IPS-15b (cell line): Measurements from ENCODE around the gene RABGAP1L.

Source experiments
- H3K27me3 ChIP-seq: one replicate; pipeline ENCODE4 v1.6.1; 2013; ENCODE audit warnings: low read length; ENCODE audit not compliant: control insufficient read depth, insufficient read depth
- H3K36me3 ChIP-seq: one replicate; pipeline ENCODE4 v1.6.1; 2013; ENCODE audit warnings: low read length; ENCODE audit not compliant: control insufficient read depth, insufficient read depth
- H3K4me1 ChIP-seq: one replicate; pipeline ENCODE4 v1.6.1; 2013; ENCODE audit warnings: mild to moderate bottlenecking, low read length; ENCODE audit not compliant: control insufficient read depth, insufficient read depth
- H3K4me3 ChIP-seq: one replicate; pipeline ENCODE4 v1.5.1; 2013; ENCODE audit warnings: low read depth, low read length
- H3K9ac ChIP-seq: one replicate; pipeline ENCODE4 v1.6.1; 2013; ENCODE audit warnings: low read depth, mild to moderate bottlenecking, low read length
- H3K9me3 ChIP-seq: one replicate; pipeline ENCODE4 v1.6.1; 2013; ENCODE audit warnings: mild to moderate bottlenecking, low read length; ENCODE audit not compliant: control insufficient read depth, insufficient read depth

Gene RABGAP1L

GRCh38 chr1:174982971-174983689 lies 823.8 kb downstream of the RABGAP1L start:
- Histone ChIP-seq H3K27me3 (no peaks in the 10 kb centered on the region), H3K4me3 (no peak overlapping the region), H3K9me3 (no peaks in the 10 kb centered on the region), H3K4me1 (no peaks in the 10 kb centered on the region), H3K9ac (no peak overlapping the region), H3K36me3 (peaks cover 33% of the 10 kb centered on the region)

- Histone ChIP-seq H3K4me3 (no peak overlapping the region), H3K9me3 (no peaks in the 10 kb centered on the region), H3K36me3 (peaks cover 29% of the 10 kb centered on the region)
These were observed 825.6 kb downstream of the RABGAP1L start for GRCh38 chr1:174984952-174985351.

GRCh38 chr1:174988539-174988938 lies 829.2 kb downstream of the RABGAP1L start:
- Histone ChIP-seq H3K9me3 (no peaks in the 10 kb centered on the region), H3K4me3 (no peak overlapping the region), H3K9ac (no peak overlapping the region), H3K27me3 (no peaks in the 10 kb centered on the region), H3K36me3 (peaks cover 21% of the 10 kb centered on the region), H3K4me1 (no peaks in the 10 kb centered on the region)

More at GRCh38 chr1:174984952-174985351, 825.6 kb downstream of the RABGAP1L start:
- no peaks in the 10 kb centered on the region for H3K4me1 ChIP-seq
- no peak overlapping the region for H3K9ac ChIP-seq
- H3K27me3 ChIP-seq, result no peaks in the 10 kb centered on the region

GRCh38 chr1:174988986-174989385 lies 829.7 kb downstream of the RABGAP1L start:
- no peaks in the 10 kb centered on the region for H3K27me3 ChIP-seq
- H3K9me3 ChIP-seq, result no peaks in the 10 kb centered on the region
- no peak overlapping the region for H3K9ac ChIP-seq
- peaks cover 20% of the 10 kb centered on the region for H3K36me3 ChIP-seq
- no peaks in the 10 kb centered on the region for H3K4me1 ChIP-seq
- no peak overlapping the region for H3K4me3 ChIP-seq

DNA sequence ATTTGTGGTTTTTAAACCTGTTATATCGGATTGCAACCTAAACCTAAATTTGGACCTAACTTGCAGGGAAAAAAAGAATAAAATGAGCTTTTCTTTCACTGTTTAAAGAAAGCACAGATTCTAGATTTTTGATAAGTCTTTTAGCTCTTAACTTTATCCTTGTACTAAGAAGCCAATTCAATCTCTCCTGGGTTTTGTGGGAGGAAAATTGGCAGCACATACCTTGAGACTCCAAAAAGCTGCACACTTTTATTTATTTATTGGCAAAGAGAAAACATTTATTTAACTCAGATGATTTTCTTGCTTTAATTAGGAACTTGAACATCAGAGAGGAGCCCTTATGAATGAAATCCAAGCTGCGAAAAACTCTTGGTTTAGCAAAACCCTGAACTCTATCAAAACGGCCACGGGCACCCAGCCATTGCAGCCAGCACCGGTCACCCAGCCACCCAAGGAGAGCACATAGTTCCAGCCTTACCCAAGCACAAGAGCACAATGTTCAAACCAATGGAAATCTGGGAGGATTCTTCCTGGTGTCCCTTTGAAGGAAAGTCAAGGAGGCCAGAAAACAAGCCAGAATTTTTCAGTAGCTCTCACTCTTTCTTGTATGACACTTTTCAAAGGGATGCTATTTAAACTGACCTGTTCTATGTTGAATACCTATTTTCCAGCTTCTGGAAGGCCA lies 830.4 kb downstream of the RABGAP1L start:
- Histone ChIP-seq H3K9me3 (no peaks in the 10 kb centered on the region), H3K4me3 (no peak overlapping the region), H3K27me3 (no peaks in the 10 kb centered on the region), H3K4me1 (no peaks in the 10 kb centered on the region), H3K36me3 (peaks cover 15% of the 10 kb centered on the region), H3K9ac (no peak overlapping the region)

- H3K27me3 ChIP-seq, result no peaks in the 10 kb centered on the region
- no peak overlapping the region for H3K9ac ChIP-seq
- H3K4me1 ChIP-seq, result no peaks in the 10 kb centered on the region
- H3K4me3 ChIP-seq, result no peak overlapping the region
- no peaks in the 10 kb centered on the region for H3K9me3 ChIP-seq
- H3K36me3 ChIP-seq, result peaks cover 15% of the 10 kb centered on the region
These were observed 831.2 kb downstream of the RABGAP1L start for GRCh38 chr1:174990382-174990999.

GRCh38 chr1:174991473-174991872 lies 832.2 kb downstream of the RABGAP1L start:
- no peak overlapping the region for H3K4me3 ChIP-seq
- no peaks in the 10 kb centered on the region for H3K27me3 ChIP-seq
- H3K9ac ChIP-seq, result no peak overlapping the region
- peaks cover 15% of the 10 kb centered on the region for H3K36me3 ChIP-seq
- no peaks in the 10 kb centered on the region for H3K4me1 ChIP-seq
- no peaks in the 10 kb centered on the region for H3K9me3 ChIP-seq

GRCh38 chr1:174995121-174995520 lies 835.8 kb downstream of the RABGAP1L start:
- H3K9me3 ChIP-seq, result no peaks in the 10 kb centered on the region
- no peaks in the 10 kb centered on the region for H3K27me3 ChIP-seq
- H3K4me3 ChIP-seq, result no peak overlapping the region
- no peak overlapping the region for H3K9ac ChIP-seq
- H3K4me1 ChIP-seq, result no peaks in the 10 kb centered on the region
- peaks cover 9% of the 10 kb centered on the region for H3K36me3 ChIP-seq

GRCh38 chr1:174995916-174996315 lies 836.6 kb downstream of the RABGAP1L start:
- Histone ChIP-seq H3K4me1 (no peaks in the 10 kb centered on the region), H3K4me3 (no peak overlapping the region), H3K27me3 (no peaks in the 10 kb centered on the region), H3K36me3 (peaks cover 5% of the 10 kb centered on the region), H3K9ac (no peak overlapping the region), H3K9me3 (no peaks in the 10 kb centered on the region)

DNA sequence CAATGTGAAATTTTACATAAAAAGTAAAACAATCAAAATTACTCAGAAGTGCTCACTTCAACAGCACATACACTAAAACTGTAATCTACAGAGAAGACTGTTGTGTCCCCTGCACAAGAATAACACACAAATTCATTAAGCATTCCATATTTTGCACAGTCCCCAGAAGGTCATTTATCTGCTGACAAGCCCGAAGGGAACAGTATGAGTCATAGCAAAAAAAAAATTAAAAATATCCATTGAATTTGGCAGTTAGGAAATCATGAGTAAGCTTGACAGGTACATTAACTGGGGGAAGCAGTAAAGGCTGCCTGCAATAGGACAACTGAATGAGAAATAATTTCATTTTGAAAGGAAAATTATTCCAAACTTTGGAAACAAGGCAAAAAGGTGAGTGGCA lies 837.2 kb downstream of the RABGAP1L start:
- Histone ChIP-seq H3K27me3 (no peaks in the 10 kb centered on the region), H3K9ac (no peak overlapping the region), H3K36me3 (peaks cover 2% of the 10 kb centered on the region), H3K4me1 (peaks cover 1% of the 10 kb centered on the region), H3K9me3 (no peaks in the 10 kb centered on the region), H3K4me3 (no peak overlapping the region)

DNA sequence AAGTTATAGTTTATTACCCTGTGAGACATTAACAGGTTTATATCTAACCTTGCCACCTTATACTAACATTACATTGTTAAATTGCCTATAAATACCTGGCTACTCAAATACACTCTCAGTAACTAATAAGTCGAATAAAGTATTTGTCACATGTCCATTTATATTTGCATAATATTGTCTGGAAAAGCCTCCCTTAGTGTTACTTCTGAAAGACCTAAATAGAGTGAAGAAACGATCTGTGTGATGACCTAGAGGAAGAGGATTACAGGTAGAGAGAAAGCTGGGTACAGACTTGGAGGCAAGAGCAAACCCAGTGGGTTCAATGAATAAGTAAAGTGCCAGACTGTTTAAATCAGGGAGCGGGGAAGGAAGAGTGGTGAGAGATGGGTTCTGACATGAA lies 837.7 kb downstream of the RABGAP1L start:
- Histone ChIP-seq H3K36me3 (peaks cover 2% of the 10 kb centered on the region), H3K9me3 (no peaks in the 10 kb centered on the region), H3K4me3 (no peak overlapping the region), H3K27me3 (no peaks in the 10 kb centered on the region), H3K9ac (no peak overlapping the region), H3K4me1 (peaks cover 3% of the 10 kb centered on the region)
